Measurements from ENCODE around the gene TRIP12.

The TRIP12 gene

GRCh38 chr2:229869226-229869625, 52.6 kb downstream of the TRIP12 start:
- no peak for TF ChIP-seq CTCF (IDR thresholded peaks at IDR 0.05; ENCODE audit: unreplicated experiment in 3 of 3)
- H3K36me3 Mint-ChIP-seq (ENCODE audit: low read depth): peaks cover 31% of the 10 kb centered on the region
- peak overlapping the region in 1 of 3 experiments; percentile 26 for H3K4me3 Mint-ChIP-seq
- H3K27me3 Mint-ChIP-seq (ENCODE audit: low read depth): no peaks in the 10 kb centered on the region
- H3K4me1 Mint-ChIP-seq: peaks cover 49% of the 10 kb centered on the region
- H3K9me3 Mint-ChIP-seq: no peaks in the 10 kb centered on the region
- peak overlapping the region in 2 of 3 experiments; percentile 39 to 53 for H3K27ac Mint-ChIP-seq

GRCh38 chr2:229868794-229869193, 53.0 kb downstream of the TRIP12 start:
- H3K27ac Mint-ChIP-seq: peak overlapping the region in 2 of 3 experiments; percentile 39 to 53
- H3K27me3 Mint-ChIP-seq (ENCODE audit: low read depth): no peaks in the 10 kb centered on the region
- TF ChIP-seq CTCF (IDR thresholded peaks at IDR 0.05; ENCODE audit: unreplicated experiment in 3 of 3): no peak
- peaks cover 31% of the 10 kb centered on the region for H3K36me3 Mint-ChIP-seq (ENCODE audit: low read depth)
- H3K4me3 Mint-ChIP-seq: no peak overlapping the region
- H3K4me1 Mint-ChIP-seq: peaks cover 51% of the 10 kb centered on the region
- no peaks in the 10 kb centered on the region for H3K9me3 Mint-ChIP-seq

- no peak overlapping the region for H3K4me3 Mint-ChIP-seq
- no peak for TF ChIP-seq CTCF (IDR thresholded peaks at IDR 0.05; ENCODE audit: unreplicated experiment in 3 of 3)
- peaks cover 15% of the 10 kb centered on the region for H3K36me3 Mint-ChIP-seq (ENCODE audit: low read depth)
- no peaks in the 10 kb centered on the region for H3K27me3 Mint-ChIP-seq (ENCODE audit: low read depth)
- no peaks in the 10 kb centered on the region for H3K9me3 Mint-ChIP-seq
- H3K27ac Mint-ChIP-seq: no peak overlapping the region
- H3K4me1 Mint-ChIP-seq: peaks cover 39% of the 10 kb centered on the region
Measured at GRCh38 chr2:229865033-229865432, 56.8 kb downstream of the TRIP12 start.

- H3K36me3 Mint-ChIP-seq (ENCODE audit: low read depth): peaks cover 21% of the 10 kb centered on the region
Measured at GRCh38 chr2:229861431-229861830, 60.4 kb downstream of the TRIP12 start.

GRCh38 chr2:229860334-229860733, 61.5 kb downstream of the TRIP12 start:
- no peaks in the 10 kb centered on the region for H3K9me3 Mint-ChIP-seq
- no peak overlapping the region for H3K4me3 Mint-ChIP-seq
- TF ChIP-seq CTCF (IDR thresholded peaks at IDR 0.05; ENCODE audit: unreplicated experiment in 3 of 3): no peak
- peaks cover 10% of the 10 kb centered on the region for H3K4me1 Mint-ChIP-seq
- no peak overlapping the region for H3K27ac Mint-ChIP-seq
- H3K36me3 Mint-ChIP-seq (ENCODE audit: low read depth): peaks cover 30% of the 10 kb centered on the region
- no peaks in the 10 kb centered on the region for H3K27me3 Mint-ChIP-seq (ENCODE audit: low read depth)

More at GRCh38 chr2:229861431-229861830, 60.4 kb downstream of the TRIP12 start:
- H3K4me1 Mint-ChIP-seq: peaks cover 11% of the 10 kb centered on the region
- no peak for TF ChIP-seq CTCF (IDR thresholded peaks at IDR 0.05; ENCODE audit: unreplicated experiment in 3 of 3)
- no peak overlapping the region for H3K4me3 Mint-ChIP-seq
- H3K27ac Mint-ChIP-seq: no peak overlapping the region
- H3K27me3 Mint-ChIP-seq (ENCODE audit: low read depth): no peaks in the 10 kb centered on the region
- H3K9me3 Mint-ChIP-seq: no peaks in the 10 kb centered on the region

- Mint-ChIP-seq H3K9me3 (no peaks in the 10 kb centered on the region), H3K4me1 (no peaks in the 10 kb centered on the region), H3K27ac (no peak overlapping the region), H3K36me3 (ENCODE audit: low read depth) (peaks cover 39% of the 10 kb centered on the region), H3K4me3 (no peak overlapping the region), H3K27me3 (ENCODE audit: low read depth) (no peaks in the 10 kb centered on the region)
- TF ChIP-seq CTCF (IDR thresholded peaks at IDR 0.05; ENCODE audit: unreplicated experiment in 3 of 3): no peak
Measured at GRCh38 chr2:229858351-229858750, 63.5 kb downstream of the TRIP12 start.
